Nephron progenitor cell (in vitro differentiated cells): ENCODE data around the gene ARL3.

Experiments used
- DNase-seq: peaks from one replicate; pipeline ENCODE4 v3.0.0; 2021
- H3K27ac Mint-ChIP-seq: 2 replicates; pipeline ENCODE4 v1.8.0; 2021; ENCODE audit warnings: mild to moderate bottlenecking, moderate library complexity, mixed read lengths
- H3K27me3 Mint-ChIP-seq: 2 replicates; pipeline ENCODE4 v1.8.0; 2021; ENCODE audit warnings: mild to moderate bottlenecking, low read depth, mixed read lengths; ENCODE audit not compliant: poor library complexity
- H3K36me3 Mint-ChIP-seq: 2 replicates; pipeline ENCODE4 v1.8.0; 2021; ENCODE audit warnings: low read depth, mixed read lengths
- H3K4me1 Mint-ChIP-seq: 2 replicates; pipeline ENCODE4 v1.8.0; 2021; ENCODE audit warnings: mixed read lengths
- H3K4me3 Mint-ChIP-seq: 2 replicates; pipeline ENCODE4 v1.8.0; 2021; ENCODE audit warnings: mild to moderate bottlenecking, moderate library complexity, mixed read lengths
- H3K9me3 Mint-ChIP-seq: 2 replicates; pipeline ENCODE4 v1.8.0; 2021; ENCODE audit warnings: mild to moderate bottlenecking, moderate library complexity, mixed read lengths
- TF ChIP-seq, protein P1 (sequence below): fragments of 200-600 bp; sonication (generic); IDR thresholded peaks from 2 replicates; pipeline ENCODE4 v1.5.0; 2021; ENCODE audit warnings: antibody characterized with exemption

Gene ARL3

DNA sequence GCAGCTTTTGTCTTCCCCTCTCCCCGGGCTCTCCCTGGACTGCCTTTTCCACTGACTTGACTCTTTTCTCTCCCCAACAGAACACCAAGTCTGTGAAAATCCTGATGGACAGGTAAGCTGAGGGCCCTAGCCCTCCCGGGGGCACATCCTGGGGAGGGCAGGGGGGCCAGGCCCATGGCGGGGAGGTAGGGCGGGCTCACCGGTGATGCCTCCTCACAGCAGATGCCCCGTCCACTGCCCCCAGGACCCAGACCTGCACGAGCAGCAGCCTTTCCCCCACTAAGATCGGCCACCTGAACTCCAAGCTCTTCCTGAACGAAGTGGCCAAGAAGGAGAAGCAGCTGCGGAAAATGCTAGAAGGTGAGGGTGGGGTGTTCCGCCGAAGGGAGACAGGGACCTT, 58.2 kb downstream of the ARL3 start:
- no peak for DNase-seq
- H3K36me3 Mint-ChIP-seq = peaks cover 44% of the 10 kb centered on the region
- H3K27ac Mint-ChIP-seq = no peak overlapping the region
- H3K27me3 Mint-ChIP-seq = no peaks in the 10 kb centered on the region
- H3K4me3 Mint-ChIP-seq = no peak overlapping the region
- TF ChIP-seq, protein P1, sequence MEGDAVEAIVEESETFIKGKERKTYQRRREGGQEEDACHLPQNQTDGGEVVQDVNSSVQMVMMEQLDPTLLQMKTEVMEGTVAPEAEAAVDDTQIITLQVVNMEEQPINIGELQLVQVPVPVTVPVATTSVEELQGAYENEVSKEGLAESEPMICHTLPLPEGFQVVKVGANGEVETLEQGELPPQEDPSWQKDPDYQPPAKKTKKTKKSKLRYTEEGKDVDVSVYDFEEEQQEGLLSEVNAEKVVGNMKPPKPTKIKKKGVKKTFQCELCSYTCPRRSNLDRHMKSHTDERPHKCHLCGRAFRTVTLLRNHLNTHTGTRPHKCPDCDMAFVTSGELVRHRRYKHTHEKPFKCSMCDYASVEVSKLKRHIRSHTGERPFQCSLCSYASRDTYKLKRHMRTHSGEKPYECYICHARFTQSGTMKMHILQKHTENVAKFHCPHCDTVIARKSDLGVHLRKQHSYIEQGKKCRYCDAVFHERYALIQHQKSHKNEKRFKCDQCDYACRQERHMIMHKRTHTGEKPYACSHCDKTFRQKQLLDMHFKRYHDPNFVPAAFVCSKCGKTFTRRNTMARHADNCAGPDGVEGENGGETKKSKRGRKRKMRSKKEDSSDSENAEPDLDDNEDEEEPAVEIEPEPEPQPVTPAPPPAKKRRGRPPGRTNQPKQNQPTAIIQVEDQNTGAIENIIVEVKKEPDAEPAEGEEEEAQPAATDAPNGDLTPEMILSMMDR = no peak
- H3K4me1 Mint-ChIP-seq = peaks cover 29% of the 10 kb centered on the region
- no peaks in the 10 kb centered on the region for H3K9me3 Mint-ChIP-seq

DNA sequence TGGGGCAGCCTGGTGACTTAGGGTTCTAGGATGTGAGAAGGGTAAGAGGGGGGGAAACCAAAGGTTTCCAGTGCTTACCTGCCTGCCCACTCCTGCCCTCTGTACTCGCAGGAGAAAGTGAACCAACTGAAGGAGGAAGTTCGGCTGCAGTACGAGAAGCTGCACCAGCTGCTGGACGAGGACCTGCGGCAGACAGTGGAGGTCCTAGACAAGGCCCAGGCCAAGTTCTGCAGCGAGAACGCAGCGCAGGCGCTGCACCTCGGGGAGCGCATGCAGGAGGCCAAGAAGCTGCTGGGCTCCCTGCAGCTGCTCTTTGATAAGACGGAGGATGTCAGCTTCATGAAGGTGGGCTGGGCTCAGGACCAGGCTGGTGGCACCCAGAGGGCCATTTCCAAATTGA, 59.2 kb downstream of the ARL3 start:
- H3K36me3 Mint-ChIP-seq = peaks cover 44% of the 10 kb centered on the region
- H3K9me3 Mint-ChIP-seq = no peaks in the 10 kb centered on the region
- no peak overlapping the region for H3K27ac Mint-ChIP-seq
- no peaks in the 10 kb centered on the region for H3K27me3 Mint-ChIP-seq
- peaks cover 36% of the 10 kb centered on the region for H3K4me1 Mint-ChIP-seq
- no peak for DNase-seq
- TF ChIP-seq, protein P1 = no peak
- no peak overlapping the region for H3K4me3 Mint-ChIP-seq

DNA sequence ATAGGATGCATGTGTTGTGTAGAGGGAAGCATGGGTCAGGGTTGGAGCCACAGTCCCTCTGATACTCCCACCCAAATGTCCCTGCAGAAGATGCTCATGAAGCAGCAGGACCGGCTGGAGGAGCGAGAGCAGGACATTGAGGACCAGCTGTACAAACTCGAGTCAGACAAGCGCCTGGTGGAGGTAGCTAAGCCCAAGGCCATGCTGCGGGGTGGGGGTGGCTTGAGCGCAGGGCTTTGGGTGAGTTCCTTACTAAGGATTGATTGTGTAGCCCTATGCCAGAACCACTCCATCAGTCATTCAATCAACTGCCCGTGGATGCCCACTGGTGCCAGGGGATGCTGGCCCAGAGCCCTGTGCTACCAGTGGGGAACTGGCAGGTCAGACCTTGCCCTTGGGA, 59.6 kb downstream of the ARL3 start:
- Mint-ChIP-seq H3K9me3 (no peaks in the 10 kb centered on the region), H3K27ac (no peak overlapping the region), H3K27me3 (no peaks in the 10 kb centered on the region), H3K36me3 (peaks cover 44% of the 10 kb centered on the region), H3K4me3 (no peak overlapping the region), H3K4me1 (peaks cover 40% of the 10 kb centered on the region)
- DNase-seq = no peak
- TF ChIP-seq, protein P1 = no peak

DNA sequence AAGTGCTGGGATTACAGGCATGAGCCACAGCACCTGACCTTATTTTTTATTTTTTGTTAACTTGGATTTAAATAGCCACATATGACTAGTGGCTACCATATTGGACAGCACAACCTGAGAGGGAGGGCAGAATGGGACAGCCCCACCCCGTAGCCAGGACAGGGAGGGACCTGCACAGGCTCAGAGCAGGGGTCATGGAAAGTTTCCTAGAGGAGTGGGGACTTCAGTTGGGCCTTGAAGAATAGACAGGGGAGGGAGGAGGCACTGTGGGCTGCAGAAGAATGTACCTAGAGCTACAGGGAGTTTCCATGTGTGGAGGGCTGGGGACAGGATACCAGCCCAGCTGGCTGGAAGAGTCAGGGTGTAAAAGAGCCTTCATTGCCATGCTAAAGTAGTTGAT, 61.1 kb downstream of the ARL3 start:
- peak overlapping the region; percentile 94 for H3K27ac Mint-ChIP-seq
- DNase-seq = no peak
- H3K9me3 Mint-ChIP-seq = no peaks in the 10 kb centered on the region
- no peaks in the 10 kb centered on the region for H3K27me3 Mint-ChIP-seq
- no peak overlapping the region for H3K4me3 Mint-ChIP-seq
- H3K36me3 Mint-ChIP-seq = peaks cover 41% of the 10 kb centered on the region
- peaks cover 55% of the 10 kb centered on the region for H3K4me1 Mint-ChIP-seq
- TF ChIP-seq, protein P1 = no peak

DNA sequence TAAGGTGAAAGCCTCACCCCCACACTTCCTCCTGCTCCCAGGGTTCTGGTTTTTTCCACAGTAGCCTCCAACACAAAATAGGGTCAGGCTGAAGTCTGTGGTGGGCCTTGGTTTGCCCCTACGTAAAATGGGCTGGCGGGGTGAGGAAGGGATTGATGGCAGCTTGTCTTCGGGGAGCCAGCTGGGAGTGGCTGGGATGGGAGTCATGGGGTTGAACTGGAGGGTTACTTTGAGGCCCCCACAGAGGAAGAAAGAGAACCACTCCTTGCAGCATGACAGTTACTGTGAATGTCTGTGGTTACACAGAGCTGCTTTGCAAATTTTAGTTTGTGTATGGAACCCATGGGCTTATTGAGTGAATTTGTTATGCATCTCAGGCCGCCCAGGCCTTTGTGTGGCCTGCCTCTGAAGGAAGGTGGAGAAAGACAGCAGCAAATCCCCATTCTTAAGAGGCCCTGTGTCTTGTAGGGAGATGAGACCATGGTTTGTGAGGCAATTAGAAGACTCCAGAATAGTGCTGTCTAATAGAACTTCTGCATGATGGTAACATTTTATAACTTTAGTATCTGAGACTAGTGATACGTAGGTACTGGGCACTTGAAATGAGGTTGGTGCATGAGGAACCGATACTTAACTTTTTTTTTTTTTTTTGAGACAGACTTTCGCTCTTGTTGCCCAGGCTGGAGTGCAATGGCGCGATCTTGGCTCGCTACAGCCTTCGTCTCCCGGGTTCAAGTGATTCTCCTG, 61.9 kb downstream of the ARL3 start:
- Mint-ChIP-seq H3K9me3 (no peaks in the 10 kb centered on the region), H3K4me3 (no peak overlapping the region), H3K36me3 (peaks cover 35% of the 10 kb centered on the region), H3K27me3 (no peaks in the 10 kb centered on the region), H3K27ac (no peak overlapping the region), H3K4me1 (peaks cover 62% of the 10 kb centered on the region)
- TF ChIP-seq, protein P1 = no peak
- no peak for DNase-seq
